IMR-90 (cell line): ENCODE measurements around the gene IGFBP7. TPM values are rescaled to one million over a fixed set of nuclear protein-coding genes. Genes with fewer than 3 reads are reported as not detected.

Source experiments
- ATAC-seq: fragments of 200-7000 bp; cut with Tn5 transposase; 2 replicates; pipeline ENCODE4 v1.9.1; 2020; ENCODE audit warnings: low read depth, mild to moderate bottlenecking, moderate library complexity
- BruUV-seq: library from RNA; stranded (reverse); fragments of 400-500 nt; replicated peaks from 2 replicates; lab custom pipeline; 2021; lab: Mats Ljungman, UMichigan
- CTCF ChIA-PET: fragments of 300-600 bp; formaldehyde crosslinking; extraction: SDS; loops from one replicate; lab custom pipeline; 2021; ENCODE audit warnings: antibody characterized with exemption; lab: Yijun Ruan, JAX
- POLR2A ChIA-PET: fragments of 300-600 bp; sonication (Branson Sonifier 250); formaldehyde crosslinking; loops from one replicate; lab custom pipeline; 2022; ENCODE audit warnings: antibody characterized with exemption; ENCODE audit not compliant: unreplicated experiment; lab: Charles Lee
- DNase-seq: peaks from one replicate; pipeline ENCODE4 v3.0.0; 2013
- H2AFZ ChIP-seq: replicated peaks from 2 replicates; pipeline ENCODE3; 2013; ENCODE audit warnings: low read length, mild to moderate bottlenecking; ENCODE audit not compliant: poor library complexity
- H2AK5ac ChIP-seq: 2 replicates; pipeline ENCODE4 v1.6.1; 2013; ENCODE audit warnings: low read depth, low read length, inconsistent platforms
- H2AK9ac ChIP-seq: replicated peaks from 2 replicates; pipeline ENCODE3; 2013; ENCODE audit warnings: mild to moderate bottlenecking, low read depth, low read length, moderate library complexity; ENCODE audit not compliant: poor library complexity
- H2BK120ac ChIP-seq: 2 replicates; pipeline ENCODE4 v1.6.1; 2013; ENCODE audit warnings: low read depth, low read length, inconsistent platforms
- H2BK15ac ChIP-seq: 3 replicates; pipeline ENCODE4 v1.6.1; 2013; ENCODE audit warnings: low read depth, low read length, inconsistent platforms
- H2BK20ac ChIP-seq: 2 replicates; pipeline ENCODE4 v1.6.1; 2013; ENCODE audit warnings: low read depth, mild to moderate bottlenecking, inconsistent platforms, low read length, moderate library complexity
- H2BK5ac ChIP-seq: 2 replicates; pipeline ENCODE4 v1.6.1; 2013; ENCODE audit warnings: mild to moderate bottlenecking, low read depth, low read length, inconsistent platforms; ENCODE audit not compliant: poor library complexity, severe bottlenecking
- H3K14ac ChIP-seq: replicated peaks from 2 replicates; pipeline ENCODE4 v1.6.1; 2013; ENCODE audit warnings: low read depth, low read length, inconsistent platforms
- H3K18ac ChIP-seq: 2 replicates; pipeline ENCODE4 v1.6.1; 2013; ENCODE audit warnings: low read depth, low read length, control low read depth
- H3K23ac ChIP-seq: 2 replicates; pipeline ENCODE4 v1.6.1; 2013; ENCODE audit warnings: low read depth, low read length, inconsistent platforms
- H3K27ac ChIP-seq: 2 replicates; pipeline ENCODE4 v1.5.1; 2013; ENCODE audit warnings: mild to moderate bottlenecking, control low read depth, low read length; ENCODE audit not compliant: insufficient read depth
- H3K27me3 ChIP-seq: 2 replicates; pipeline ENCODE4 v1.6.1; 2013; ENCODE audit warnings: low read length; ENCODE audit not compliant: control insufficient read depth, insufficient read depth
- H3K36me3 ChIP-seq: 2 replicates; pipeline ENCODE4 v1.6.1; 2013; ENCODE audit warnings: low read length, mixed read lengths; ENCODE audit not compliant: control insufficient read depth, insufficient read depth
- H3K4ac ChIP-seq: 2 replicates; pipeline ENCODE4 v1.6.1; 2013; ENCODE audit warnings: low read depth, low read length, inconsistent platforms
- H3K4me1 ChIP-seq: 2 replicates; pipeline ENCODE4 v1.6.1; 2013; ENCODE audit warnings: low read length, mixed read lengths; ENCODE audit not compliant: control insufficient read depth, insufficient read depth
- H3K4me2 ChIP-seq: 2 replicates; pipeline ENCODE4 v1.6.1; 2013; ENCODE audit warnings: low read depth, mild to moderate bottlenecking, control low read depth, low read length, moderate library complexity
- H3K4me3 ChIP-seq: 2 replicates; pipeline ENCODE4 v1.5.1; 2013; ENCODE audit warnings: low read depth, mild to moderate bottlenecking, control low read depth, low read length, moderate library complexity; ENCODE audit not compliant: insufficient read depth
- H3K56ac ChIP-seq: 2 replicates; pipeline ENCODE4 v1.6.1; 2013; ENCODE audit warnings: low read length, inconsistent platforms; ENCODE audit not compliant: insufficient read depth; ENCODE audit errors: extremely low read depth
- H3K79me1 ChIP-seq, 2 experiments: 2 replicates each; pipeline ENCODE4 v1.6.1; 2013; ENCODE audit warnings: low read length in 2 of 2, inconsistent platforms in 1 of 2, low read depth in 1 of 2
- H3K9ac ChIP-seq: 2 replicates; pipeline ENCODE4 v1.6.1; 2013; ENCODE audit warnings: low read depth, low read length, control low read depth
- H3K9me1 ChIP-seq: 2 replicates; pipeline ENCODE4 v1.6.1; 2013; ENCODE audit warnings: low read length, inconsistent platforms; ENCODE audit not compliant: insufficient read depth
- H3K9me3 ChIP-seq: 2 replicates; pipeline ENCODE4 v1.6.1; 2013; ENCODE audit warnings: low read length; ENCODE audit not compliant: control insufficient read depth, insufficient read depth
- H4K20me1 ChIP-seq: 2 replicates; pipeline ENCODE4 v1.6.1; 2013; ENCODE audit warnings: low read length, inconsistent platforms; ENCODE audit not compliant: insufficient read depth
- H4K5ac ChIP-seq: 2 replicates; pipeline ENCODE4 v1.6.1; 2013; ENCODE audit warnings: mild to moderate bottlenecking, low read depth, low read length, control low read depth
- H4K8ac ChIP-seq, 2 experiments: 2 replicates each; pipeline ENCODE4 v1.6.1; 2013; ENCODE audit warnings: low read depth in 2 of 2, low read length in 2 of 2, control low read depth in 1 of 2, inconsistent platforms in 1 of 2
- H4K91ac ChIP-seq: 2 replicates; pipeline ENCODE4 v1.6.1; 2013; ENCODE audit warnings: low read depth, low read length, inconsistent platforms; ENCODE audit not compliant: insufficient read depth
- BHLHE40 ChIP-seq: fragments of 150-350 bp; IDR thresholded peaks from 2 replicates; pipeline ENCODE4 v1.6.1; 2016; ENCODE audit warnings: mild to moderate bottlenecking, low read depth, low read length
- CHD1 ChIP-seq: IDR thresholded peaks from 2 replicates; pipeline ENCODE4 v1.6.1; 2012; ENCODE audit warnings: low read depth, low read length, improper control_type of control experiment
- dilution Hi-C: fragments of 300-500 bp; cut with HindIII; formaldehyde crosslinking; loops from one replicate; pipeline ENCODE4 v1.14.3; 2018; ENCODE audit warnings: low sequenced_read_pairs; ENCODE audit not compliant: unreplicated experiment
- in situ Hi-C: fragments of 300-500 bp; cut with MboI; formaldehyde crosslinking; loops from 3 replicates; pipeline ENCODE4 v1.14.3; 2019; ENCODE audit warnings: low sequenced_read_pairs, inconsistent platforms, mixed read lengths
- intact Hi-C: fragments of 100-400 bp; cut with micrococcal nuclease; formaldehyde crosslinking; loops from 2 replicates; pipeline ENCODE4 v1.10.0; 2022
- polyA plus RNA-seq, 3 experiments: library from polyadenylated mRNA; depleted of rRNA; stranded (reverse); fragments of >200 nt; gene quantifications; 2 replicates each; pipeline ENCODE4 v1.2.3, GENCODE V29; 2012; ENCODE audit warnings: low replicate concordance in 1 of 3
- total RNA-seq: library from RNA; depleted of rRNA; stranded (reverse); fragments of >200 nt; gene quantifications from 2 replicates; pipeline ENCODE4 v1.2.3, GENCODE V29; 2012

The IGFBP7 gene
- total and polyA plus RNA-seq, 2 of the 4 experiments (the other 2 are of a cell fraction), result 33.2 to 267 TPM

GRCh38 chr4:57137261-57137660 lies 27.1 kb upstream of the IGFBP7 start:
- no peaks in the 10 kb centered on the region for H3K79me1 ChIP-seq
- no peak overlapping the region for H3K23ac ChIP-seq
- POLR2A ChIA-PET, result no interaction called here
- DNase-seq, result no peak
- no peak overlapping the region for H4K8ac ChIP-seq
- no peak overlapping the region for H3K4me3 ChIP-seq
- no peak overlapping the region for H4K91ac ChIP-seq
- no peaks in the 10 kb centered on the region for H3K27me3 ChIP-seq
- peaks cover 3% of the 10 kb centered on the region for H3K9me1 ChIP-seq
- in situ Hi-C loops, result no loop called here
- H2AK5ac ChIP-seq, result no peak overlapping the region
- H3K56ac ChIP-seq, result no peak overlapping the region
- ATAC-seq, result no peak
- no peak overlapping the region for H3K4ac ChIP-seq
- H2BK120ac ChIP-seq, result no peak overlapping the region
- H2BK15ac ChIP-seq, result no peak overlapping the region
- no peaks in the 10 kb centered on the region for H3K9me3 ChIP-seq
- H4K5ac ChIP-seq, result no peak overlapping the region
- no peaks in the 10 kb centered on the region for H3K36me3 ChIP-seq
- H3K18ac ChIP-seq, result no peak overlapping the region
- no peak overlapping the region for H2BK20ac ChIP-seq
- no peaks in the 10 kb centered on the region for H4K20me1 ChIP-seq
- no peak overlapping the region for H3K9ac ChIP-seq
- TF ChIP-seq CHD1, result no peak
- no peak for TF ChIP-seq BHLHE40
- no peak overlapping the region for H2AFZ ChIP-seq
- no peak overlapping the region for H3K4me2 ChIP-seq
- 0 out of 2 replicates have a peak overlapping the region, but pooled peaks have one; percentile 9 for H3K14ac ChIP-seq
- no TSS peak for BruUV-seq
- dilution Hi-C loops, result no loop called here
- intact Hi-C loops, result no loop called here
- no peak overlapping the region for H2AK9ac ChIP-seq
- H3K27ac ChIP-seq, result no peak overlapping the region
- H2BK5ac ChIP-seq, result no peak overlapping the region
- peaks cover 6% of the 10 kb centered on the region; the same call in 1 of the 2 replicates for H3K4me1 ChIP-seq
- CTCF ChIA-PET, result interaction anchor here (1.4 kb wide), 1 partner anchor 26 kb away, joined by 7 read pairs; no protein-coding TSS in a partner anchor
